AG08396 (cell line): ENCODE measurements around the gene MINK1.

Source experiments
- DNase-seq: peaks from one replicate; pipeline ENCODE4 v3.0.0; 2012; ENCODE audit warnings: low spot score, mixed read lengths

MINK1 gene

GRCh38 chr17:4933646-4934045, 100.5 kb downstream of the MINK1 start:
- no peak for DNase-seq

GRCh38 chr17:4934173-4934979, 101.2 kb downstream of the MINK1 start:
- DNase-seq, result peak; percentile 70

GRCh38 chr17:4935650-4936049, 102.5 kb downstream of the MINK1 start:
- no peak for DNase-seq

- DNase-seq, result no peak
These were observed 103.3 kb downstream of the MINK1 start for GRCh38 chr17:4936436-4936835.

GRCh38 chr17:4937553-4937952, 104.4 kb downstream of the MINK1 start:
- no peak for DNase-seq

GRCh38 chr17:4938069-4938491, 104.9 kb downstream of the MINK1 start:
- DNase-seq, result no peak

- DNase-seq, result no peak
These were observed 105.8 kb downstream of the MINK1 start for GRCh38 chr17:4938688-4939545.

GRCh38 chr17:4939546-4939795, 106.3 kb downstream of the MINK1 start:
- no peak for DNase-seq

GRCh38 chr17:4939796-4940554, 106.8 kb downstream of the MINK1 start, which contains the start of the genes RNF167 and SLC25A11:
TSS of gene RNF167 (plus strand) at chr17:4940268. CDS start at chr17:4940910, 642 bp downstream.
TSS of gene SLC25A11 (minus strand) at chr17:4940046. CDS start at chr17:4939910, 136 bp downstream.
- DNase-seq, result peak; percentile 98

- DNase-seq, result peak; percentile 77
These were observed 107.6 kb downstream of the MINK1 start for GRCh38 chr17:4940555-4941318.

- no peak for DNase-seq
These were observed 108.1 kb downstream of the MINK1 start for GRCh38 chr17:4941319-4941610.

GRCh38 chr17:4942760-4943508, 109.8 kb downstream of the MINK1 start:
- DNase-seq, result no peak

- DNase-seq, result no peak
These were observed 111.0 kb downstream of the MINK1 start for GRCh38 chr17:4944163-4944553.

GRCh38 chr17:4944554-4945175, 111.5 kb downstream of the MINK1 start:
- DNase-seq, result no peak

GRCh38 chr17:4945176-4945943, 112.2 kb downstream of the MINK1 start:
- DNase-seq, result peak; percentile 92

GRCh38 chr17:4945944-4946280, 112.8 kb downstream of the MINK1 start:
- no peak for DNase-seq

GRCh38 chr17:4946312-4946976, 113.3 kb downstream of the MINK1 start:
- DNase-seq, result no peak

- no peak for DNase-seq
These were observed 113.9 kb downstream of the MINK1 start for GRCh38 chr17:4947010-4947410.
